ENCODE results near the gene ASAH2B.

Gene ASAH2B

DNA sequence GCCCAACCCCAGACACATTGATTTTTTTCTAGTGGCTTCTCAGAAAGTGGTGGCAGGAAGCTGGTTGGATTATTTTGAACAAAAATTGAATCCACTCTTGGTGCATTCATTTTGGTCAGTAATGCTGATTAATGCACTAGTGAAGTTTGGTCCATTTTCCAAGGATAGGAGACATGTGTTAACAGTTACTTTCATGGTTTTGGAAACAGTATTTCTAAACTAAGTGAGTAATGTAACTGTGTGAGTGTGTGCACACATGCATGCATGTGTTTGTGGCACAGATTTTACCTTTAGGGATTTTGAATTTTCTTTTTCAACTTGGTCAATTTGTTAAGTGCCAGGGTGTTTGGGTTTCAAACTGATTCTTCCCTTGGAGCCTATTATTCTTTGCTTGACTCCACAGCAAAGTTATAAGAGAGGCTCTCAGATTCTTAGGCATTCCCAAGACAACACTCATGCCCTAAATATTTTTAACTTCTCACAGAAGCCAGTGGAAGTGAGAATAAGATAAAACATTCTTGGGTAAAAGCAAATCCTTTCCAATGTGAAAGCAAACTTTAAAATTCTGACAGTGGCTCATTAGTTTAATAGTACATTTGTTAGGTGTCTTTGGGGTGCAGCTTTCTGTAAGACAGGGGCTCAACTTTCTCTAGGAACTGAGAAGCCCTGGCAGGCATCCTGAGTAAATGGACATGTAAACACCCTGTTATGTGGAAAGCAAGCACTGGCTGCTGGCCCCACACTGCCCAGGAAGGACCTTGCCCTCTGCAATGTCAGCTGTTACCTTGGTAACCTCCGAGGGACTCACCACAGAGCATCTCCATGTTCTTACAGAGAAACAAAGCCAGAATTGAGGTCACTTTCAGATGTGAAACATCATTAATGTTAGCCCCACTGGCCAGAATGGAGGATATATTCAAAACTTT, 68.4 kb downstream of the ASAH2B start:
- no peak for TF ChIP-seq CTCF (conservative IDR thresholded peaks at IDR 0.05)
- no peak overlapping the region for H3K27ac ChIP-seq
